ENCODE data around the gene DYSF.

Gene DYSF

DNA sequence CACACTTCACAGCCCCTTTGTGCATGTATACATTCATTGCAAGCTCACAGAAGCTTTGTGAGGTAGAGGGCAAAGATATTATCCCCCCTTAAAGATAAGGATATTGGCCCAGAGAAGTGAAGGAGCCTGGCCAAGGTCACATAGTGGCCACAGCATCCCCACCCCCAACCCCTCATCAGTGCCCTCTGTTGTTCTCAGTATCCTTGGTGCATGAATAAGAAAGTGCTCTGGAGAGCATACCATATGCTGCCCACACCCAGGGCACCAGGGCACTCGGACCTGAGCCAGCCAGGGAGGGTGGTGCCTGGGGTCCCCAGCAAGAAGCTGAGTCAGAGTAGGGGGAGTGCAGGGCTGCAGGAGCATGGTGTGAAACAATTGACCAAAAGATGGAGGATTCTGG lies 3.3 kb downstream of the DYSF start:
- DNase-seq (ENCODE audit: low read depth), result no peak

DNA sequence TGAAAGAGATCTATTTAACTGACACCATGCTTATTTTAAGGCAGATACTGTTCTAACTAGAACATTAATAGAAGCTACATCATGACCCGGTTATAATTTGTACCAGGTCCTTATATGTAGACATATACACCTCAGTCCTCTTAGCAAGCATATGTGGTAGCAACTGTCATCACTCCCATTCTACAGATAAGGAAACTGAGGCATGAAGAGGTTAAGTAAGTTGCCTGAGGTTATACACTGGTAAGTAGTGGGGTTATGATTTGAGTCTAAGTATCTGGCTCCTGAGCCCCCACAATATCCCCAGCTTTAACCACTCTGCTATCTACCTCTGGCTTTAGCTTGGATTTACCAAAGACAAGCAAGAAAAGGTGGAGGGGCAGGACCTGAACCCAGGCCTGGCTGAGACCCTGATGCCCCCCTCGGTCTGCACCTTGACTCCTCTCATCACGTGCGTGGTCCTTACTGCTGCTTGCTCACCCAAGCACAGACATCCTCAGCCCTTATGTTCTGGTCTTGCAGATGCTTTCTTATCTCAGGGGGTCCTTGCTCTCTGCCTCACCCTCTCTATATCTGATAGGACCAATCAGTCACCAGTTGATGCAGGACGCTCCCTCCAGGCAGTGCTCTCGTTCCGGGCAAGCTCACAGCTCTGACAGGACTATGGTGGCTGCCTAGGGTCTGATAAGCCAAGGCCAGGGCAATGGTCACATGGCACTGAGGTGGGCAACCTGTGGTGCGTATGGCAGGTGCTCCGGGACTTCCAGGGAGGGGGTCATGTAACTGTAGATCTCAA lies 4.0 kb downstream of the DYSF start:
- DNase-seq (ENCODE audit: low read depth), result no peak

DNA sequence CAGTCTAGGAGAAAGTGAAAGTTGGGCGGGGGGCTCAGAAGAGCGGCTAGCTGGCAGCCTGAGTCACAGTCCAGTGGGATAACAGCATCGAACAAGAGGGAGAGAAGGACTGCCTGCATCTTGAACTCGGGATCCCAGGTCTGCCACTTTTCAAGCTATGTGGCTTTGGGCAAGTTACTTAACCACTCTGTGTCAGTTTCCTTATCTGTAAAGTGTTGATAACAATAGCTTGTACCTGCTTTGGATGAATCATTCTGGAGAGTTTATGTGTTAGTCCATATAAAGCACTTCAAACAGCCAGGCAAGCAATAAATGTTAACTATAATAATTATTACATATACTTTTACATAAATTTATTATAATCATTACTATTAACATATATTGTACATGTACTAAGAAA lies 4.6 kb downstream of the DYSF start:
- no peak for DNase-seq (ENCODE audit: low read depth)

DNA sequence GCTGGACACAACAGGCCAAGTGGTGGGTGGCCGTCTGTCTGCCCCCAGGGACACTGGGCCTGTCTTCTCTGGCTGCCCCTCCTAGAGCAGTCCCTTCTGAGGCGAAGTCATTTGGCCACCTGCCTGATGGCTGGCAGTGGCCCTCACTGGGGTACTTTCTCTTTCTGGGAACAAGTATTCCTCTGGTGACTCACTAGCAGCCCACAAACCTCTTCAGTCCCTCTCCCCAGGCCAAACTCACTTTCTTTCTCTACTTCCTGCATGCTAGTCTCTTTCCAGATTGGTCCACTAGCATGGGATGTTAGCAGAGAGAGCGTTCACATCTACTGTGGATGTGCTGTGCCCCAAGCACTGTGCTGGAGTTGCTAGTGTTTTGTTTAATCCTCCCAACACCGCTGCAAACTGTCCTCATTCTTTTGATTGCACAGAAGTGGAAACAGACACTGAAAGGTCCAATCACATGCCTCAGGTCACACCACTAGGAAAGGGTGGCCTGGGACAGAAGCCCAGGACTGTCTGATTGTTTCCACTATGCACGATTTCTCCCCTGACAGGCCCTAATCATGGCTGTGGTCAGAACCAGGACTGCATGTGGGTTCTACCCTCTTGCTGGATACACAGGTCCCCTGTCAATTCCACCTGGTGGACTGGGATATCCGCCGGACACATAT lies 5.2 kb downstream of the DYSF start:
- no peak for DNase-seq (ENCODE audit: low read depth)

DNA sequence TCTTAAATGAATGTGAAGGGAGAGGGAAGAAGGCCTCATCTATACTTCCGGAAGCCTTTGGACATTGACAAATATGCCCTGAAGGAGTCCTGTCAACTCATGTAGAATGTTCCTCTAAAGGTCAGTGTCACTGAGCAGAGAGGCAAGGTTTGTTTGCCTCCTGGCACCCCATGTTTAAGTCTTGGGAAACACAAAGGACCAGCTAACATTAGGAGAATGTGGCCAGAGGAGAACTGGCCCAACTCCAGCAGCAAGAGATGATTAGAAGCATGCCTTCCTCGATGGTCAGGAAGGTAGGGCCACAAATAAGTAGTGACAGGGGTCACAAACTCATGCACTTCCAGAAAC lies 5.7 kb downstream of the DYSF start:
- no peak for DNase-seq (ENCODE audit: low read depth)

DNA sequence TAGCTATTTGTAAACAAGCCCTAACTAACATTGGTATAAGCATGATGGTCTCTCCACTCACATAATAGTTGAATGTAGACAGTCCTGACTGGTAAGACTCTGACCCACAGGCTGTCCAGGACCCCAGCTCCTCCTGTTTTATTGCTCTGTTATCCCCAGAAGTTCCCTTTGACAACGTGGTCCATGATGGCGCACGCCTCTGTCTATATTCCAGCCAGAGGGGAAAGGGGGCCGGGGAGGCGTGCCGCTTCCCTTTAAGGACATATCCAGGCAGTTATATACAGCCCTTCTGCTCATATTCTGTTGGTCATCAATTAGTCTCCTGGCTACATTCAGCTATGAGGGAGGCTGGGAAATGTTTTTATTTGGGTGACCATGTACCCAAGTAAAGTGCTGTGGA lies 6.7 kb downstream of the DYSF start:
- no peak for DNase-seq (ENCODE audit: low read depth)

DNA sequence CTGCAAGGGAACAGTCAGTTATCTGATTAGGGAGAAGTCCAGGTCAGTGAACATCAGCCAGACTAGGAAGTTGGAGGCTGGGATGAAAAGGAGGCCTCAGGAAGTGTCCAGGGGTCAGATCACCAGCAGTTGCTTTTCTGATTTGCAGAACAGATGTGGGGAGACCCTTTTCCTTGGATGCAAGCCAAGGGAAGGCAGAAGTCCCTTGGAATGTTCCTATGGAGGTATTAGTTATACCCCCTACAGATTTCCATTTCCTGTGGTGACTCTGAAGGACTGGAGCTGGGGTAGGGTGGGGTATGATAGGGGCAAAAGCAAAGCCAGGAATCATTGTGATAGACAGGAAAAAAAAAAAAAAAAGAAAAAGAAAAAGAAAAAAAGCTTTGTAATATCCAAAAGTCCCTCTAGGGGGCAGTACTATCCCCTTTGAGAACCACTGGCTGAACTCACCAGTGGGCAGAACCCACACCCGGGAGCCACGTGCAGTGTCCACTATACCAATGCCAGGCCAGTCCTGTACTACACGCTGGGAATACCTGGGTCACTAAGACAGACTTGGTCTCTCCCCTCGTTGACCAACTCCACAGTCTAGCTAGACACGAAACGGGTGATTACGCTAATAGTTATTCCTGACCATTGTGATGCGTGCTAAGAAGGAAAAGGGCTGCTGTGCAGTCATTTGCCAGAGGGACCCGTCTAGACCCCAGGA lies 7.4 kb downstream of the DYSF start:
- no peak for DNase-seq (ENCODE audit: low read depth)

DNA sequence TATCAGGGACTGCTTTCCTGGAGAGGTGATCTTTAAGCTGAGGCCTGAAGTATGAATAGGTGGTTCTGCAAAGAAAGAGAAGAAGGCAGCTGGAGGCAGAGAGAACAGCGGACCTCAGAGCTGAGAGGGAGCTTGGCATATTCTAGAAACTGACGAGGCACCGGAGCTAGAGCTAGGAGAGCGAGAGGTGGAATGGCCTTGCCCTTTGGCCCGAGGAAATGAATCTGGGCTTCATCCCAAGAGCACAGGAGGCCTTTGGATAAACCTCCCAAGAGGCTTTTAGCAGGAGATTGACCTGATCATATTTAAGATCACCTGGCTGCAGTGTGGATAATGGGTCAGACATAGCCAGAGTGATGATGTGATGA lies 7.9 kb downstream of the DYSF start:
- no peak for DNase-seq (ENCODE audit: low read depth)

DNA sequence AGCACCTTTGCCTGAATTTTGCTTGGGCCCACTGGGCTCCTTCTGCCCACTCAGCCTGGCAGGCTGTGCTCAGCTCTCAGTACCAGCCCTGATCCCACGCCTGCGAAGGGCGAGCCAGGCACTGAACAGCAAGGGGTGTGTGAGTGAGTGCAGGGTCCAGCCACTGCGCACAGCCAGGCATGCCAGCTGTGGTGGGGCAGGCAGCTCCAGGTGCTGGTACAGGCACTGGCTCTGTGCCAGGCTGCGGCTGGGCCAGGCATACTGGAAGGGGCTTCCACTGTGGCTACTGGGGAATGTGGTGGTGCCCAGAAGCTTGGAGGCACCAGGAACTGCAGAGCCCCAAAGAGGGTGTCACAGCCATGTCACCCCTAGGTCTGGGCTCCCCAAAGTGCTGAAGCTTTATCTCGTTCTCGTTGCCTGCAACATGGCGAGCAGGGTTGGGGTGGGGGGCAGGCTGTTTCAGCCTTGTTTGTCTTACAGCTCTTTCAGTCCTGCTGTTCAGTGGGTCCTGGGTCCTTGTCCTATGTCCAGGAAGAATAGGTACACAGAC lies 8.8 kb downstream of the DYSF start:
- DNase-seq (ENCODE audit: low read depth), result no peak

DNA sequence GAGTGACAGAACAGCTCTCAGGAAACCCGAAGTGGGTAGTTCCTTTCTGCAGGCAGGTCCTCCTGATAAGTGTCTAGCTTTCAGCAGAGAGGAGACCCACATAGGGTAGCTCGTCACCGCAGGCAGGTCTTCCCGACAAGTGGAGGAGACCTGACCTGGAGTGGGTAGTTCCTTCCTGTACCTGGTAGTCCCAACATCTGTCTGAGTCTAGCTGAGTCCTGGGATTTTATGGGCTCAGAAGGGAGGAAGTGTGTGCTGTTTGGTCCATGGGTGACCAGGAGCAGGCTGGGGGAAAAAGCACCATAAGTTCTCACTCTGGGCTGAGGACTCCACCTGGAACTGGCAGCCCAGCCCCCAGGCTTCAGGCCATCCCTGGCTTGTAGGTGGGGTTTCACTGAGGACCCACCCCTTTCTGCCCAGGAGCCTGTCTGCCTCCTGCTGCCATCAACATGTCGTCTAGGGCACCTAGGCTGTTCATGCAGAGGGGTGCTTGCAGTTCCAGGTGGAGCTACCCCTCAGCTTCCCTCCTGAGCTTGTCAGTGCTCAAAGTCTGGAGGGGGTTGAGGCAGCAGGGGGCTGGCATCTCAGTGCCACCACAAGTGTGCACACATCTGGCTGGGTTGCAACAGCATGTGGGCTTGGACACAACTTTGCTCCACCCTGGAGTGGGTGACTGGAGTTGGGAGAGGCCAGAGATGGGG lies 9.4 kb downstream of the DYSF start:
- no peak for DNase-seq (ENCODE audit: low read depth)

DNA sequence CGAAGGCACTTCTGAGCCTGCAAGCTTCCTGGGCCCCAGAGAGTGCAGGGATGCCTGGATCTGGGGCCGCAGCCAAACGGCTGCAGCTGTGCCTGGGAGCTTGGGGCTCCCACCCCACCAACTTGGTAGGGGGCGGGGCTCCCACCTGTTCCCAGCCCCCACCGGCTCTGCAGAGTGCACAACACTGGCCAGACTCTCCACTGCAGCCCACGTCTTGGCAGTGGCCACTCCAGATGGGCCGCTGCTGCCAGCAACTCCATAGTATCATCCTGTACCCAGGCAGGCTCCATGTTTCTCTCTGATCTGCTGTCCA lies 9.9 kb downstream of the DYSF start:
- no peak for DNase-seq (ENCODE audit: low read depth)

DNA sequence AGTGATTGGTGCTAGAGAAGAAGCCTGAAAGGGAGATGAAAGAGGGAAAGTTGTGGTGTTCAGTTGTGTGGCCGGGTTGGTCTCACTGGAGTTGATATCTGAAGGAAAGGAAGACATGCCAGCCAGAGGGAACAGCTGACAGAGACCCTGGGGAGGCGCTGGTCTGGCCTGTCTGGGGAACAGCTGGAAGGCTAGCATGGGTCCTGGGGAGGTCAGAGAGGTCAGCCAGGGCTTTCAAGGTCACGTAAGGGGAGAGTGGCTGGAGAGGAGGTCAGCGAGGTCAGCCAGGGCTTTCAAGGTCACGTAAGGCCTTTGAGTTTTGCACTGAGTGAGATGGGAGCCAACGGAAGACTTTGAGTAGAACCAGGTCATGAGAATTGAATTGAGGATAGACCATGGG lies 11.0 kb downstream of the DYSF start:
- no peak for DNase-seq (ENCODE audit: low read depth)

DNA sequence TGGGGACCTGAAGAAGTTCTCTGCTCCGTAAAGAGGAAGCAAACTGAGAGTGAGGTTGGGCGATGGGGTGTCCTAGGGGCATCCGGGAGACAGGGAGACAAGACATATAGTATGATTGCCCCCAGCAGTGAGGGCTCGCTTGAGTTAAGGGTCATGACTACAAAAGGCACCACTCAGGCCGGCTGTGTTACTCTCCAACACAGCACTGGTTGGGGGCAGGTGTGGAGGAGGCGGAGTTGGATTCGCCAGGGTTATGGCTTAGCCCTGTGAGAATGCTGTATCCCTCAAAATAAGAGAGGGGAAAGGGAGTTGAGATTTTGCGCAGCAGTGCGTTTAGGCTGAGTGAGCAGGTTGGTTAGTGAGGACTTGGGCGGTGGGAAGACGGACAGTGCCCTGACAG lies 12.0 kb downstream of the DYSF start:
- no peak for DNase-seq (ENCODE audit: low read depth)

DNA sequence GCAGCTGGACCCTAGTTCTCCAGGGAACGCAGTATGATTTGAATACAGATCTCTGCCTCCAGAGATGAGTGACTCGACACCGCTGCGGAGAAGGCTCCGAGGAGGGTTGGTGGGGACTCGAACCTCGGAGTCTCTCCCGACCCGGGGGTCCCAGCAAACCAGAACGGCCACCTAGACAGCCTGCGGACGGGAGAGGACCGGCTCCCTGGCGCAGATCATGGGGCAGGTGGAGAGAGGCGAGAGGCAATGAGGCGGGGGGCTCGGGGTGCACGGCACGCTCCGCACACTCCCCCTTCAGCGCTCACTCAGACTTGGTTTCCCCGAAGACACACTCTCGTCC lies 12.6 kb downstream of the DYSF start:
- DNase-seq (ENCODE audit: low read depth), result no peak

DNA sequence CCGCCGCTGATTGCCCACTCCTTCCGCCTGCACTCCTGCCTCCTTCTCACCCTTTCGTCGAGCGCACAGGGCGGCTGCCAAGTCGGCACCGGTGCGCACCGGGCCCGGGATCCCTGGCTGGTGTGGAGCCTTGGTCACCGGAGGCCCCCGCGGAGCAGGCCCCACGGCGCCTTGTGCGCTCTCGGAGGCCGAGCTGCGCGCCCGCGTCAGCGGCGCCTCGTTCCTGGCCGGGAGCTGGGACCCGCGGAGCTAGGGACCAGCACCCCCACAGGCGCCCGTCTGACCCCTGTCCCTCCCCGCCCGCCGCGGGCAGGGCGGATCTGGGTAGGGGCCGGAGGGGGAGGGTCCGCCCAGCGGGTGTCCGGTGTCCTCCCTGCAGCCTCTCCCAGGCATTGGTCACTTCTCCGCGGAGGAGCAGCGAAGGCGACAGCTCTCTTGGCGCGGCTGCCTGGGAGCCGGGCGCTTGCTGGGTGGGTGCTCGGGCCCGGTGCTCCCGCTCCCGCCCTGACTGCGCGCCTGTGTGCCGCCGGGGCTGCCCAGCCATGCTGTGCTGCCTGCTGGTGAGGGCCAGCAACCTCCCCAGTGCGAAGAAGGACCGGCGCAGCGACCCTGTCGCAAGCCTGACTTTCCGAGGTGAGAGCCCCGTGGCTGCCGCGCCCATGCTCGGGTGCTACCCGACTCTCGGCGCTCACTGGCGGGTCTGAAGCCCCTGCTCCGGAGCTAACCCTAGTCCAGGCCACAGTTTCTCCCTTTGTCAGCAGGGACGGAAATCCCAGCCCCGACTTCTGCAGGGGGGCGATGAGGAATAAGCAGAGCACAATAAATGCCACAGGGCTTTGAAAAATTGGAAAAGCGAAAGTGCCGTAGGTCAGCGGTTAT lies 13.2 kb downstream of the DYSF start:
- DNase-seq (ENCODE audit: low read depth), result no peak

DNA sequence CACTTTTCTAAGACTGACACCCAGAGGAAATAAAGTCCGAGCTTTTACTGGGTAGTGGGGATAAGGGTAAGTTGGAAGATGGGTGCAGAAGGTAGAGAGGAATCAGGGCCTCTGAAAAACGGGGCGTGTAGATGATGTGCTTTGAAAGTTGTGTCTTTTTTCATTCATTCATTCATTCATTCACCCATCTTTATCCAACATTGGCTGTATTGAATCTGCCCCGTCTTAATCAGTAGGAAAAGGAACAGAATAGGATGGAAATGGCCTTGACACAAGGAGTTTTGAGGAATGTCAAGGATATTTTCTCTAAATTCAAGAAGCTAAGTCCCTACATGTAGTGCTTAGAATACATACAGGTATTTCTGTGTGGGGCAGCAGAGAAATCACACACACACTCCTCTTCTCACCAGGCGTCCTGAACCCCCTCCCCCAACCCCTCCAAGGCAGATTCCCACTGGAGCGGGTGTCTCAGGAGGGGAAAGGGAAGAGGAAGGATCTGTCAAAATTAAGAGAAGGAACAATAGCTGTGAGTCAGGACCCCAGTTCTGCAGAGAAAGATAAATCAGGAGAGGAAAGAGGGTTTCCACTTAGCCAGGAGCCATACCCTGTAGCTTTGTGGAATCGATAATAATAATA lies 13.9 kb downstream of the DYSF start:
- DNase-seq (ENCODE audit: low read depth), result no peak

DNA sequence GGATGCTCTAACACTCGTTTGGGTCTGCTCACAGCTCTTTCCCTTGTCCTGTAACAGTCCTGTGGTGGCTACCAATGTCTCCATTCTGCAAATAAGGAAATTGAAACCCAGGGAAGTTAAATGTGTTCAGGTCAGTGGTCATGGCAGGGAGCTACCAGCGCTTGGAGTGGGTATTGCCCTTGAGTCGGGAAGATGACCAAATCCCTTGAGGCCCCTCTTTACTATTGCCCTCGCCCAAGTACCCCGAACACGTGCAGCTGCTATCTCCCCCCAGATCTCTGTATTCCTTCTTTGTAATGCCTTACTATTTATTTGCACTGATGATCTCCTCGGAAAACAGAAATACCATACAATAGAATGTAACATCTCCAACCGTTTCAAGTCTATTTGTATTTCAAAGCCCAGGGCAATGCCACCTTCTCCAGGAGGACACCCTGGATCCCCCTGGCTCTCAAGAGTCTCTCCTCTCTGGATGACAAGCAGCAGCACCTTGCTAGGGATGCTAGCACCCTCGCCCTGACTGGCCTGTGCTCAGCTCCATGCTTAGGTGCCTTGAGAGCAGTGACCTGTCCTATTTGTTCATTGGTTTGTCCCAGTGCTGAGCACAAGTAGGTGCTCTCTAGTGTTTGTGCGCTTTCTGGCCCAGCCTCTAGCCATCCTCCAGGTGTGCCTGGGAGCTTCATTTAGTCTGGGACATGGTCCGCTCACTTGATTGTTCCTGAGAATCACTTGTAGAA lies 15.1 kb downstream of the DYSF start:
- no peak for DNase-seq (ENCODE audit: low read depth)

DNA sequence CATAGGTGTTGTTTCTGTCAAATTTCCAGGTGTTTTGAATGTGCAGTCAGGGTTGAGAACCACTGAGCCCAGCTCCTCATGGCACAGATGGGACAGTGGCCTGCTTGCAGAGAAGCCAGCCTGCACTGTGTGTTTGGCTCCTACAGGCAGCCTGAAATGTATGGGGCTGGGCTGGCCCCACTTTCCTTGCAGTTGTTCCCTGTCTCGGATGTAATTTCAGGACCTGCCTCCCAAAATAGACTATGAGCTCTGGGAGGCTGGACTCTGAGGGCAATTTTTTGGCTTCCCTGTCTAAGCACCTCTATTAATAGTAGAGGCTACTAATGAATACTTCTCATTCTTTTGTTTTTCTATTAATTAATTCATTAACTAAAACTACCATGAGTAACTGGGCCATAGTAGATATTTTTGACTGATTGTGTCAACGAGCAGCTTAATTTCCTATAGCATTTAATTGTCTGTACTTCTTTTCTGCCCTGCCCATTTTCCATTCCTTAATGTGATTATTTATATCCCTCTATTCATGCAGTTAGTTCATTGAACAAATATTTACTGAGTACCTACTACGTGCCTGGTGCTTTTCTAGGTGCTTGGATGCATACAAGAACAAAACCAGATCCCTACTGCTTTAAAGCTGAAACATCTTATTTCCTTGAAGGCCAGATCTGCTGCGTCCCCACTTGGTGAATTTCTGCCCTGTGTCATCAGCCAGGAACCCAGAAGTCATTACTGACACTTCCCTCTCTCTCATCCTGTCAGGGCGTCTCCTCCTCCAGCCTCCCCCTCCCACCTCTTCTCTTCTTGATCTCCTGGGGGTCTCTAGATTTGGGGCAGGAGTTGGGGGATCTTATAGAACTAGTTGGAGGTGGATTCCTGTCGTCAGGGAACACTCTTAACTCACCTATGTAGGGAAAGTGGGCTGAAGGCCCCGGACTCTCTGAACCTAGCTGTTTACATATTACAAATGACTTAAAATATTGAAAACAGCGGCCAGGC lies 16.3 kb downstream of the DYSF start:
- no peak for DNase-seq (ENCODE audit: low read depth)

DNA sequence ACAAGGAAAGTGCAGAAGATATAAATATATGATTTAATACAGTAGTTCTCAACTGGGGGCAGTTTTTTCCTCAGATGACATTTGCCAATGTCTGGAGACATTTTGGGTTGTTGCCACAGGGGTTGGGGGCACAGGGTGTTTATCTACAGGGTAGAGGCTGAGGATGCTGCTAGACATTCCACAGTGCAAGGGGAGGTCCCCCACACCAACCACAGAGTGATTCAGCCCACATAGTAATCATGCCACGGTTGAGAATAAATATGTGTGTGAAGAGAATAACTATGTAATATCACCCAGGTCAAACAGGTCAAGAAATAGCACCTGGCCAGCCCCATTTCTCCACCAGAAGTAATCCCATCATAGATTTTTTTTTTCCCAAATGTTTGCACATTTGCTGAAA lies 17.9 kb downstream of the DYSF start:
- no peak for DNase-seq (ENCODE audit: low read depth)

Measured in T follicular helper cell (primary cell).